Fibroblast of lung (primary cell): Measurements from ENCODE around the gene CMYA5. TPM values are rescaled to one million over a fixed set of nuclear protein-coding genes. Genes with fewer than 3 reads are reported as not detected.

Experiments
- DNase-seq, 2 donors: peaks; one replicate each; pipeline versions ENCODE4 v3.0.0 to v3.0.0-alpha.2; 2010; ENCODE audit warnings: low read depth in 2 of 2
- H2AFZ ChIP-seq: 2 replicates; pipeline ENCODE4 v1.5.1; 2012; ENCODE audit warnings: low read length, control low read depth, inconsistent platforms
- H3K27ac ChIP-seq: 2 replicates; pipeline ENCODE4 v1.5.1; 2011; ENCODE audit warnings: low read length, control low read depth; ENCODE audit not compliant: insufficient read depth
- H3K27me3 ChIP-seq: 2 replicates; pipeline ENCODE4 v1.5.1; 2011; ENCODE audit warnings: mild to moderate bottlenecking, low read length; ENCODE audit not compliant: control insufficient read depth, insufficient read depth
- H3K36me3 ChIP-seq: 2 replicates; pipeline ENCODE4 v1.5.1; 2011; ENCODE audit warnings: low read length; ENCODE audit not compliant: control insufficient read depth, insufficient read depth
- H3K4me1 ChIP-seq: 2 replicates; pipeline ENCODE4 v1.5.1; 2011; ENCODE audit warnings: low read length; ENCODE audit not compliant: control insufficient read depth, insufficient read depth; ENCODE audit errors: extremely low read depth
- H3K4me2 ChIP-seq: 2 replicates; pipeline ENCODE4 v1.5.1; 2011; ENCODE audit warnings: low read length, control low read depth; ENCODE audit not compliant: insufficient read depth; ENCODE audit errors: extremely low read depth
- H3K4me3 ChIP-seq, 4 experiments: fragments of 200-600 bp in 1 of 4; sonication (generic) in 1 of 4; replicated peaks in 1 of 4; 2 replicates each; pipeline ENCODE4 v1.5.1; 2011 to 2016; ENCODE audit warnings: low read length in 4 of 4, low read depth in 3 of 4, mild to moderate bottlenecking in 3 of 4, control low read depth in 2 of 4, inconsistent platforms in 1 of 4, mixed read lengths in 1 of 4; ENCODE audit not compliant: insufficient read depth in 1 of 4; ENCODE audit errors: control extremely low read depth in 1 of 4
- H3K79me2 ChIP-seq: 2 replicates; pipeline ENCODE4 v1.5.1; 2012; ENCODE audit warnings: mild to moderate bottlenecking, low read length, inconsistent platforms; ENCODE audit not compliant: control insufficient read depth, insufficient read depth
- H3K9ac ChIP-seq: 2 replicates; pipeline ENCODE4 v1.5.1; 2011; ENCODE audit warnings: mild to moderate bottlenecking, low read length, control low read depth; ENCODE audit not compliant: insufficient read depth
- H3K9me3 ChIP-seq: 2 replicates; pipeline ENCODE4 v1.5.1; 2012; ENCODE audit warnings: low read depth, low read length; ENCODE audit not compliant: control insufficient read depth, insufficient read depth
- H4K20me1 ChIP-seq: 2 replicates; pipeline ENCODE4 v1.5.1; 2011; ENCODE audit warnings: low read length; ENCODE audit not compliant: control insufficient read depth, insufficient read depth; ENCODE audit errors: extremely low read depth
- CTCF ChIP-seq, 2 donors: IDR thresholded peaks in 1 of 2; conservative IDR thresholded peaks in 1 of 2; 1 replicate in 1 of 2; 2 replicates in 1 of 2; pipeline ENCODE4 v1.5.1; 2011 to 2012; ENCODE audit warnings: low read length in 2 of 2, control low read depth in 1 of 2, inconsistent platforms in 1 of 2, low read depth in 1 of 2, mild to moderate bottlenecking in 1 of 2
- EZH2 ChIP-seq: IDR thresholded peaks from 2 replicates; pipeline ENCODE4 v1.5.1; 2012; ENCODE audit warnings: low read length, control low read depth, mild to moderate bottlenecking; ENCODE audit errors: missing control alignments
- polyA plus RNA-seq, 2 donors: library from polyadenylated mRNA; depleted of rRNA in 1 of 2; stranded (reverse) in 1 of 2; unstranded in 1 of 2; fragments of >200 nt; gene quantifications; 2 replicates each; pipeline ENCODE4 v1.2.1, GENCODE V29; 2011 to 2012; ENCODE audit warnings: missing spikeins in 1 of 2
- total RNA-seq: library from RNA; depleted of rRNA; stranded (reverse); fragments of >200 nt; gene quantifications from 2 replicates; pipeline ENCODE4 v1.2.1, GENCODE V29; 2014

Gene CMYA5
- total and polyA plus RNA-seq, 2 donors (not counting 1 experiment from before 2014, with no cell fraction given) = 2.0 to 7.8 TPM

GRCh38 chr5:79785983-79786382, 96.3 kb downstream of the CMYA5 start:
- Histone ChIP-seq H4K20me1 (no peaks in the 10 kb centered on the region), H3K9me3 (no peaks in the 10 kb centered on the region), H3K4me1 (no peaks in the 10 kb centered on the region), H3K4me3 (no peak overlapping the region), H2AFZ (no peak overlapping the region), H3K36me3 (no peaks in the 10 kb centered on the region), H3K79me2 (no peaks in the 10 kb centered on the region), H3K27me3 (no peaks in the 10 kb centered on the region), H3K27ac (no peak overlapping the region), H3K9ac (no peak overlapping the region), H3K4me2 (no peak overlapping the region)
- DNase-seq = no peak
- TF ChIP-seq CTCF (conservative IDR thresholded peaks at IDR 0.05 in 1 of 2, IDR thresholded peaks at IDR 0.05 in 1 of 2; ENCODE audit: low read depth in 1 of 2, low read length in 2 of 2) (no peak), EZH2 (no peak)

GRCh38 chr5:79787448-79787847, 97.8 kb downstream of the CMYA5 start:
- Histone ChIP-seq H2AFZ (no peak overlapping the region), H3K9me3 (no peaks in the 10 kb centered on the region), H3K79me2 (no peaks in the 10 kb centered on the region), H3K27me3 (no peaks in the 10 kb centered on the region), H3K4me3 (no peak overlapping the region), H3K4me2 (no peak overlapping the region), H4K20me1 (no peaks in the 10 kb centered on the region), H3K27ac (no peak overlapping the region), H3K4me1 (no peaks in the 10 kb centered on the region), H3K36me3 (no peaks in the 10 kb centered on the region), H3K9ac (no peak overlapping the region)
- TF ChIP-seq CTCF (conservative IDR thresholded peaks at IDR 0.05 in 1 of 2, IDR thresholded peaks at IDR 0.05 in 1 of 2; ENCODE audit: low read depth in 1 of 2, low read length in 2 of 2) = no peak
- TF ChIP-seq EZH2 = no peak
- DNase-seq = no peak

GRCh38 chr5:79791843-79792242, 102.2 kb downstream of the CMYA5 start:
- H3K79me2 ChIP-seq = no peaks in the 10 kb centered on the region
- H3K9me3 ChIP-seq = no peaks in the 10 kb centered on the region

More at GRCh38 chr5:79791843-79792242, 102.2 kb downstream of the CMYA5 start:
- Histone ChIP-seq H2AFZ (no peak overlapping the region), H4K20me1 (no peaks in the 10 kb centered on the region), H3K27me3 (no peaks in the 10 kb centered on the region), H3K27ac (no peak overlapping the region), H3K4me3 (no peak overlapping the region), H3K4me1 (no peaks in the 10 kb centered on the region), H3K4me2 (no peak overlapping the region), H3K9ac (no peak overlapping the region), H3K36me3 (no peaks in the 10 kb centered on the region)
- TF ChIP-seq EZH2 (no peak), CTCF (conservative IDR thresholded peaks at IDR 0.05 in 1 of 2, IDR thresholded peaks at IDR 0.05 in 1 of 2; ENCODE audit: low read depth in 1 of 2, low read length in 2 of 2) (no peak)
- DNase-seq = no peak
